OCI-LY3 (cell line): Measurements from ENCODE around the gene SWT1.

Source experiments
- CTCF ChIP-seq: fragments of 200-600, 300-600 bp; sonication (generic); IDR thresholded peaks from 2 replicates; pipeline ENCODE4 v1.5.1; 2014; ENCODE audit warnings: antibody characterized with exemption, low read length, low read depth
- EZH2phosphoT487 ChIP-seq: fragments of 200-600 bp; shearing (Covaris generic); IDR thresholded peaks from 2 replicates; pipeline ENCODE4 v1.6.1; 2018; ENCODE audit warnings: antibody characterized with exemption, mixed run types, low read depth

- no peak for TF ChIP-seq CTCF
- no peak for TF ChIP-seq EZH2phosphoT487
Observed at GRCh38 chr1:185291159-185291558, 134.2 kb downstream of the SWT1 start.
